Immature natural killer cell (primary cell): ENCODE data around the gene ADAMTSL2. TPM values are rescaled to one million over a fixed set of nuclear protein-coding genes. Genes with fewer than 3 reads are reported as not detected.
A peak's percentile ranks its signal among the peaks of the same experiment; 100 is the strongest.

ENCODE experiments used
- DNase-seq, 3 donors: peaks; one replicate each; pipeline ENCODE4 v3.0.0; 2022; ENCODE audit warnings: mixed read lengths in 1 of 3
- H3K27ac Mint-ChIP-seq, 6 donors: one replicate each; pipeline ENCODE4 v1.8.0; 2020; ENCODE audit warnings: mixed read lengths in 6 of 6, mild to moderate bottlenecking in 5 of 6, inconsistent platforms in 4 of 6, moderate library complexity in 3 of 6
- H3K27me3 Mint-ChIP-seq, 3 donors: one replicate each; pipeline ENCODE4 v1.8.0; 2020 to 2021; ENCODE audit warnings: low read depth in 3 of 3, mild to moderate bottlenecking in 3 of 3, mixed read lengths in 3 of 3, moderate library complexity in 3 of 3, inconsistent platforms in 1 of 3
- H3K36me3 Mint-ChIP-seq, 3 donors: one replicate each; pipeline ENCODE4 v1.8.0; 2020; ENCODE audit warnings: mixed read lengths in 3 of 3, inconsistent platforms in 2 of 3, mild to moderate bottlenecking in 2 of 3
- H3K4me1 Mint-ChIP-seq, 2 donors: one replicate each; pipeline ENCODE4 v1.8.0; 2020; ENCODE audit warnings: inconsistent platforms in 2 of 2, mild to moderate bottlenecking in 2 of 2, mixed read lengths in 2 of 2, moderate library complexity in 1 of 2
- H3K4me3 Mint-ChIP-seq, 5 donors: one replicate each; pipeline ENCODE4 v1.8.0; 2020; ENCODE audit warnings: mild to moderate bottlenecking in 5 of 5, mixed read lengths in 5 of 5, inconsistent platforms in 3 of 5, moderate library complexity in 3 of 5
- H3K9me3 Mint-ChIP-seq, 6 donors: one replicate each; pipeline ENCODE4 v1.8.0; 2020; ENCODE audit warnings: mild to moderate bottlenecking in 6 of 6, mixed read lengths in 6 of 6, inconsistent platforms in 4 of 6, moderate library complexity in 3 of 6
- polyA plus RNA-seq, 3 donors: library from polyadenylated mRNA; unstranded; fragments of 300-500 nt; fragmentation: Illumina TruSeq; gene quantifications; one replicate each; pipeline ENCODE4 v1.2.3, GENCODE V29; 2021

ADAMTSL2 gene
- polyA plus RNA-seq, 3 donors from 2014 or later: not detected

DNA sequence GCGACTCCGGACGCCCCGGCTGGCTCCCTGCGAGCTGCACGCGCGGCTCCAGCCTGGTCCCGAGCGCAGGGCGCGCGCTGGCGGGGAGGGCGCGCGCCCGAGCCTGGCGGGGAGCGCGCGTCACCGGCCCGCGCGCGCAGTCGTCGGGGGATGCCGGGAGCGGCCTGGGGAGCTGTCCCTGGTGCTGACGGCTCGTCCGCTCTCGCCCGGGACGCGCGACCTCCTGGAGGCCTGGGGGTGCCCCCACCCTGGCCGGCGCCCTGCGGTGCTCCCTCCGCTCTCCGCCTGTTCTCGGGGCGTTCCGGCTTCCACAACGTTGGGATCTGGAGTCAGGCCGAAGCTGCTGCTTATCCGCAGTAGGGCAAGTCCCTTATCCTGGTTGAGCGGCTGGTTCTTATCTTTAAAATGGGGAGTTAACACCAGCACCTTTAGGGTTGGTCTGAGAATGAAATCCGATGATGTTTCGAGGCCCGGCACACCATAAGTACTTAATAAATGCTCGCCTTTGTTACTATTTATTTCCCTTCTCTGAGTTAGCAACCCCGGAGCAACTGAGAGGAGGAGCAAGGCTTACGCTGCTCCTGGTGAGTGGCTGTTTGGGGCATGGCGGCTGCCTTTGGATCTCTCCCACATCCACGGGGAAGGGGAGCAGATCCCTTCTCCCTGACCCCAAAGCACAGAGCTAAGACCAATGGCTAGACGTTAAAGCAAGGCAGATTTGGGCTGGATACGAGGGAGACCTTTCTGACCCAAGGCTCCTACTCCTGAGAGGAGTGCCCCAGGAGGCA, 75.0 kb downstream of the ADAMTSL2 start, which contains the start of gene FAM163B:
FAM163B (minus strand) TSS at position 79 of the 788 bp plus-strand sequence. CDS start 29,166 bp downstream, outside the sequence.
- H3K4me1 Mint-ChIP-seq: peaks cover 0 to 2% of the 10 kb centered on the region in 2 donors
- DNase-seq: peak in 2 of 3 donors; percentile 13 to 34
- no peaks in the 10 kb centered on the region for H3K9me3 Mint-ChIP-seq
- no peaks in the 10 kb centered on the region for H3K36me3 Mint-ChIP-seq
- H3K27ac Mint-ChIP-seq: no peak within 1 kb of the TSS
- H3K27me3 Mint-ChIP-seq: peaks cover 7 to 24% (median 12%) of the 10 kb centered on the region in 3 donors
- H3K4me3 Mint-ChIP-seq: peak within 1 kb of the TSS in 2 of 5 donors; percentile 7 to 30

DNA sequence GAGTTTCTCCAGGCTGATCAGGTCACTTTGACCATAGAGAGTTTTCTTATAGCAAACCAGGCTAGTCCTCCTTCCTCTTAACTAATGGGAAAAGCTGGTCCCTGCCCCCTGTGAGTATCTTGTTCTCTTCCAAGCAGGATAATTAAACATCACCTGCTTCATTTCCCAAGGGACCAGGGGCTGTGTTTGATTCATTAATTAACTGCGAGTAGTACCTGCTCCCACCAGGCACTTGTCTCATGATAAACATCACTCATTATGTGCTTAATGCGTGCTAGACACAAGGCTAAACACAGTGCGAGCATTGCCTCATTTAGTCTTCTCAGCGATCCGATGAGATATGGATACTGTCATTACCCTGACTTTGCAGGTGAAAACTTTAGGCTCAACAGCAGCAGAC, 76.3 kb downstream of the ADAMTSL2 start:
- DNase-seq: no peak
- Mint-ChIP-seq H3K4me3 (no peak overlapping the region), H3K27me3 (peaks cover 7 to 24% (median 15%) of the 10 kb centered on the region in 3 donors), H3K4me1 (peaks cover 0 to 2% of the 10 kb centered on the region in 2 donors), H3K27ac (no peak overlapping the region), H3K36me3 (no peaks in the 10 kb centered on the region), H3K9me3 (no peaks in the 10 kb centered on the region)

DNA sequence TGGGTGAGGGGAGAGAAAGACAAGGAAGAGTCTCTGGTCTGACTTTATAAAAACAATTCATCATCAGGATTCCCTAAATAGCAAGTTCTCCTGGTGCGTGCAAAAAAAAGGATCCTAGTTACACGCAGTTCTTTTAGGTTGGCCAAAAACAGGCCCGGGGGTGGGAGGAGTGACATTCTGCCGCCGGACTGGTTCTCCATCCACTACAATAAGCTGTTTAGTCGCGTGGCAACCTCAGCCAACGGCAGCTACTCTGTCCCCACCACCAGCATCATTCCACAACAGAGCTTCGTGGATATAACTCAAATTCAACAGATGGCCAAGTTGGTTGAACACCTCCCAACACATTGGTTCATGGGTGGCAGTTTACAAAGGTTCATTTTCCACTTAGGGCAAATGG, 77.5 kb downstream of the ADAMTSL2 start:
- DNase-seq: no peak
- H3K27me3 Mint-ChIP-seq: peaks cover 7 to 25% (median 17%) of the 10 kb centered on the region in 3 donors
- no peaks in the 10 kb centered on the region for H3K36me3 Mint-ChIP-seq
- peaks cover 0 to 2% of the 10 kb centered on the region in 2 donors for H3K4me1 Mint-ChIP-seq
- H3K9me3 Mint-ChIP-seq: no peaks in the 10 kb centered on the region
- H3K27ac Mint-ChIP-seq: no peak overlapping the region
- no peak overlapping the region for H3K4me3 Mint-ChIP-seq

DNA sequence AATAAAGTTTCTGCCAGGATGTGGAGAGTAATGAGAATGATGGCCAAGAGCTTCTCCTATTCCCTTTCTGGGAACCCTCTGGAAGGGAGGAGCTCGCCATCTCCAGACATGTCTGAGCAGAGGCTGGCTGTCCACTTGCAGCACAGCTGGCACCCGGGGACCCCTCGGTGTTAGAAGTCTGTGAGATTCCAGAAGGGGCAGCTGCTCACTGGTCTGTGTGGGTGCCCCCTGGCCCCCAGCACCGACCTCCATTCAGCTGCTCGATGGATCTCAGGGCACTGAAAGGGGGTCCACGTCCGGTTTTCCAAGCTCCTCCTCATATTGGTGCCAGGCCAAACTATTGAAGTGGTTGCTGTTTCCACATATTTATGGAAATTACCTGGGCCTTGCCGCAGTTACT, 78.3 kb downstream of the ADAMTSL2 start:
- Mint-ChIP-seq H3K27ac (no peak overlapping the region), H3K36me3 (no peaks in the 10 kb centered on the region), H3K4me1 (peaks cover 0 to 2% of the 10 kb centered on the region in 2 donors), H3K9me3 (no peaks in the 10 kb centered on the region), H3K27me3 (peaks cover 7 to 29% (median 17%) of the 10 kb centered on the region in 3 donors), H3K4me3 (no peak overlapping the region)
- DNase-seq: no peak

DNA sequence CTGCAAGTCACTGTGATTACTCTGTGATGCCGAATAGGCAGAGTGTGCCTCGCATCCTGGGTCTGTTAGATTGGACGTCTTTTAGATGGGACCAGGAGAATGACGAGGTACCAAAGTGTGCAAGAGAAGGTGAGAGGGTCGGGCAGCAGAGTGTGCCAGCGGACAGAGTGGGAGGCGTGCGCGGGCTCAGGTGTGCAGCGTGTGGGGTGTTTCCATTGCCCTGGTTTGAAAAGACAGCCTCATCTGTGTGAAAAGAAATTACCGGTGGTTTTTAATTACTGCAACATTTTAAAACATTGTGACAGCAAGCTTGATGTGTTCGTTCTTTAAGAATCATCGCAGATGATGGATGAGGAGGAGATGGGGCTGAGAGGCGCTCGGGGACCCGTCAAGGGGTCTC, 78.9 kb downstream of the ADAMTSL2 start:
- H3K4me1 Mint-ChIP-seq: peaks cover 6 to 7% of the 10 kb centered on the region in 2 donors
- H3K4me3 Mint-ChIP-seq: no peak overlapping the region
- H3K27me3 Mint-ChIP-seq: peaks cover 5 to 27% (median 14%) of the 10 kb centered on the region in 3 donors
- no peaks in the 10 kb centered on the region for H3K9me3 Mint-ChIP-seq
- H3K36me3 Mint-ChIP-seq: no peaks in the 10 kb centered on the region
- H3K27ac Mint-ChIP-seq: no peak overlapping the region
- DNase-seq: no peak

DNA sequence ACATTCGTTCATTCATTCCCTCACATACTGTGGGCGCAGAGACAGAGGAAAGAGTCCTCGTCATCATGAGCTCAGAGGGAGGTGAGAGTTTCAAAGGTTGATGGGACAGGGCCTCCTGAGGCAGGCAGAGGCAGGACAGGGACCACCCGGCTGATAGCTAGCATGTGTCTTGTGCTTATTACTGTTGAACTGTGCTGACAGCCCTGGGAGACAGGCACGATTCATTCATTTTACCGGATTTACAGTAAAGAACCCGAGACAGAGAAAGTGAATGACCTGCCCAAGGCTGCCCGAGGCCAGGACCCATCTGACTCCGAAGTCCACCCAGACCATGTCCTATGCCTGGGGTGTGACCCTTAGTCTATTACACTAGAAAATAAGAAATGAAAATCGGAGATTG, 79.6 kb downstream of the ADAMTSL2 start:
- no peak for DNase-seq
- Mint-ChIP-seq H3K4me1 (peaks cover 12 to 13% of the 10 kb centered on the region in 2 donors), H3K36me3 (no peaks in the 10 kb centered on the region), H3K4me3 (no peak overlapping the region), H3K27me3 (peaks cover 3 to 28% (median 14%) of the 10 kb centered on the region in 3 donors), H3K9me3 (no peaks in the 10 kb centered on the region), H3K27ac (no peak overlapping the region)

DNA sequence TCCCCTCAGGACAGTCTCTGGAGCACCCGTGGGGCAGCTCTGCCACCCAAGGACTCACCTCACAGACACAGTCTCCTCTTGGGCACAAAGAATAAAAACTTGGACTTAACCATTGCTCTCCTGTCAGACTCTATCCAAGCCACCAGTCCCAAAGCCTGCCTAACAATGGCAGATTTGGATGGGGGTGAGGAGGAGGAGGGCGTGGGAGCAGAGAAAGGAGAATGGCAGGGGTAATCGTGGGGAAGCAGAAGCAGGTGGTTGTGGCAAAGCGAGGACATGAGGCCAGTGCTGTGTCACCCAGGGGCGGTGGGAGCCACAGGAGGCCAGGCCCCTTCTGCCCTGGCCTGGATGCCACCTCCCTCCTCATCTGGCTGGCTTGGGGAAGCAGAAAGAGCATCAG, 80.2 kb downstream of the ADAMTSL2 start:
- Mint-ChIP-seq H3K9me3 (no peaks in the 10 kb centered on the region), H3K36me3 (no peaks in the 10 kb centered on the region), H3K27me3 (peaks cover 3 to 28% (median 14%) of the 10 kb centered on the region in 3 donors), H3K4me3 (no peak overlapping the region), H3K4me1 (peaks cover 16 to 18% of the 10 kb centered on the region in 2 donors), H3K27ac (no peak overlapping the region)
- no peak for DNase-seq

DNA sequence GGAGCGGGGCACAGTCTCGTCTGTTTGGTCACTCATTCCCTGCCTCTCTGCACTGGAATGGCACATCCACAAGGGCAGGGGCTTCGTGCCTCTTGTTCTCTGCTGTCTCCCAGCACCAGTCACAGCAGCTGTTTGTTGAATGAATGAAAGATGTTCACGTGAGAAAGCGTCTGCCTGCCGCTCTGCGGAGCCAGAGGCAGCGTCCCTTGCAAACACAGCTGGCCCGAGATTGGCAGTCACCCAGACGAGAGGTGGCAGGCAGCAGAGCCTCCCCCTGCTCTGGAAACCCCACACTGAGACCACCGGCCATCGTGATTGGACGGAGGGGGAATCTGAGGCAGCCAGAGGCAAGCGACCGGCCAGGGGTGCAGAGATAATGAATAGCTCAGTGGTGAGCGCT, 80.7 kb downstream of the ADAMTSL2 start:
- peaks cover 5 to 24% (median 13%) of the 10 kb centered on the region in 3 donors for H3K27me3 Mint-ChIP-seq
- H3K4me3 Mint-ChIP-seq: no peak overlapping the region
- H3K9me3 Mint-ChIP-seq: no peaks in the 10 kb centered on the region

DNA sequence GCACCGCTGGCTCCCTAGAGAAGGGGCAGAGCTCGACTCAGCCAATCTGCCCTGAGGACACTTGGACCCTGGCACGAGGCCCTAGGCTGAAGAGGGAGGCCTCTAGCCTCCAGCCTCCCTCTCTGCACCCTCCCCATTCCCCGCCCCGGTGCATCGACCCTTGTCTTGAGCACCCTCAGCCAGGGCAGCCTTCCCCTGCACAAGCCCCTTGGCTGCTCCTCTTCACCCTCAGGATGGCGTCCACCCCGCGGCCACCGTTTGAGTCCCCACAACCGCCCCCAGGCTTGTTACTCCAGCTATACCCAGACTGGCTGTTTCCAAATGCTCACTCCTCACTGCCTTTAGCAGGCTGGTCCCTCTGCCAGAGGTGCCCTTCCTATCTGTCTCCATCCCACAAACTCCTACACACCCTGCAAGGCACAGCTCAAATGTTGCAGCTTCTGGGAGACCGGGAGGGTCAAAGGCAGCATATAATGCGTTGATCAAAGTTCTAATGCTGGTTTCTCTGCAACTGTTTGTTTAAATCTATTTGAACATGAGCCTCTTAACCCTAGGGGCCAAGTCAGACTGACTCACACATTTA, 81.2 kb downstream of the ADAMTSL2 start:
- Mint-ChIP-seq H3K36me3 (no peaks in the 10 kb centered on the region), H3K27ac (no peak overlapping the region), H3K4me3 (no peak overlapping the region), H3K9me3 (no peaks in the 10 kb centered on the region), H3K27me3 (peaks cover 3 to 19% (median 8%) of the 10 kb centered on the region in 3 donors), H3K4me1 (peaks cover 24 to 28% of the 10 kb centered on the region in 2 donors)
- no peak for DNase-seq

More for the DNA sequence above, 80.7 kb downstream of the ADAMTSL2 start:
- DNase-seq: no peak
- H3K27ac Mint-ChIP-seq: no peak overlapping the region
- H3K4me1 Mint-ChIP-seq: peaks cover 21 to 23% of the 10 kb centered on the region in 2 donors
- H3K36me3 Mint-ChIP-seq: no peaks in the 10 kb centered on the region

DNA sequence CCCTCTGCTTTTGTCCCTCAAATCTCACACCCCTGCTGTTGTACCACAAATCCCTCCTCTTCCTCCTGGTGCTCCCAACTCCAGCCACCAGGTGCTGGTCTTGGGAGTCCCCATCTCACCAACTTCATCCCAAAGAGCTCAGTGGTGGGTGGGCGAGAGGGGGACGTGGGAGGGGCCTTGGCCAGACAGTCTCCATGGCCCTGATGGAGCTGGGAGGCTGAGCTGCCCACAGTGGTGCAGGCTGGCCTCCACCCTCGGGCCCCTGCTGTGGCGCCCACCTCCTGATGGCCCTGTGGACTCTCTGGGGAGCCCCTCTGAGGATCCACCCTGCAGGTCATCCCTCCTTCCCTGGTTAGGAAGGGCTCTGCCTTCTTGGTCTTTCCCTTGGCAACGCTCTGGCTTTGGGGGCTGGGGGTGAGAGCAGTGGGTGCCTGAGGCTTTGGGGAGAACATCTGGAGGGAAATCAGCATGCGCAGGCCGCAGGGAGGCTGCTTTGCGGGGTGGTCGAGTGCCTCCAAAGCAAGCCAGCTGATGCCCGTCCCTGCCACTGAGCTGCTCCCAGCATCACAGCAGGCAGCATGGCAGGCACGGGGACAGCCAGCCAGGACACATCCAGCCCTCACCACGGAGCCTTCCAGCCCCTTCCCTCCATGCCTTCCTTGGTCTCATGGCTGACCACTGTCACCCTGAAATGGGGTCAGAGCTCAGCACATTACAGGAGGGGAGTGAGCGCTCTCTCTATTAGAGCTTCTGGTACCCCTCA, 82.3 kb downstream of the ADAMTSL2 start:
- no peak for DNase-seq
- Mint-ChIP-seq H3K27me3 (peaks cover 3 to 16% (median 8%) of the 10 kb centered on the region in 3 donors), H3K9me3 (no peaks in the 10 kb centered on the region), H3K4me1 (peaks cover 32 to 36% of the 10 kb centered on the region in 2 donors), H3K27ac (no peak overlapping the region), H3K4me3 (no peak overlapping the region), H3K36me3 (no peaks in the 10 kb centered on the region)

DNA sequence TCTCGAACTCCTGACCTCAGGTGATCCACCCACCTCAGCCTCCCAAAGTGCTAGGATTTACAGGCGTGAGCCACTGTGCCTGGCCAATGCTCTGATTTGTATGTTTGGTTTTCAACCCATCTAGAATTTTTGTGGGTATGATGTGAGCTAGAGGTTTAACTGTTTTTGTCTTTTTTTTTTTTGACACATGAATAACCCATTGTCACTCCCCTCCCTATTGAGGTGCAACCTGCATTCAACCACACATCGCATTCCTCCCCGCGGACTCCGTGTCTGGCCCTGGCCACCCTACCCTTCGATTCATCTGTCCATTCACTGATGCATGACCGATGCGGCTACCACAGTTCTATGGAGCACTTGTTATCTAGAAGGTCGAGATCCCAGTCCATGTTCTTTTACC, 84.2 kb downstream of the ADAMTSL2 start:
- peaks cover 36 to 43% of the 10 kb centered on the region in 2 donors for H3K4me1 Mint-ChIP-seq
- H3K27ac Mint-ChIP-seq: peak overlapping the region in 1 of 6 donors; percentile 14
- H3K4me3 Mint-ChIP-seq: peak overlapping the region in 2 of 5 donors; percentile 12 to 22
- no peaks in the 10 kb centered on the region for H3K36me3 Mint-ChIP-seq
- H3K27me3 Mint-ChIP-seq: peaks cover 6 to 17% (median 7%) of the 10 kb centered on the region in 3 donors
- DNase-seq: no peak
- H3K9me3 Mint-ChIP-seq: peaks cover 0 to 3% (median 0%) of the 10 kb centered on the region in 6 donors

DNA sequence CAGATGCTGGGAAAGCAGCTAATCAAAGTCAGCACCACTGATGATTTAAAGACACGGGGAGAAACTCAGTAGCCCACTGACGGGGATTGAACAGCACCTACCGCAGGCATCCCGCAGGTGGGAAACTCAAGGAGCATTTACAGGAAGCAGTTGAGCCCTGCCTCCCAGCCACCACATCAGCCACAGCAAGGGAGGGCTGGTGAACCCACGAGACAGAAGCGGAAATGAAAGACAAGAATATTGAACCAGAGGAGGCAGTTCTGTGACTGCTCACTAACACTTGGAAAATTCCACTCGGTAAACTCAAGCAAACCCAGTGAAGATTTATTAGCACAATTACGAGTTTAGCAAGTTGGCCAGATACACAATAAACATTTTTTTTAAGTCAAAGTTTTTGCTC, 85.3 kb downstream of the ADAMTSL2 start:
- H3K27me3 Mint-ChIP-seq: peaks cover 5 to 14% (median 11%) of the 10 kb centered on the region in 3 donors
- peak overlapping the region in 4 of 6 donors; percentile 2 to 55 (median 34) for H3K27ac Mint-ChIP-seq

DNA sequence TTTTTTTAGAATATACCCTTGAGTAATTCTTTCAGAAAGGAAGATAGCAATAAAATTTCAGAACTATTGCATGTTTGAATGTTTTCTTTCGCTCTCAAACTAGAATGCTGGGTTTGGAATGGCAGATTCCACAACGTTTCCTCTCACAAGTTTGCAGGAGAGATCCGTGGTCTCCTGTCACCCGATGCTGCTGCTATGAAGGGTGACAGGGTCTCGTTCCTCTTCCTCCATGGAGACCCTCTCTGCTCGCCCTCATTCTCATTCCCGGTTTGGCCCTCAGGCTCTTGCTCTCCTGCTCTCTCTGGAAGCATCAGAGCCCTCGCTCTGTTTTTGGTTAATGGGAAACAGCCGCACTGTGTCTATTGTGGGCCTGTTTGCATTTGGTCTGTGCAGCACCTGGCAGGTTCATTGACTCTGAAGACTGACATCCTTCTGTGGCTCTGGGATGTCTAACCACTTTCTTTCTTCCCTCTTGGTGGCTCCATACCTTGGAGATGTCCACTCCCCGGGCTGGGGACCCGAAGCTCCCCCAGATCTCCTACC, 87.3 kb downstream of the ADAMTSL2 start:
- Mint-ChIP-seq H3K9me3 (peaks cover 7 to 16% (median 9%) of the 10 kb centered on the region in 6 donors), H3K27ac (peak overlapping the region in 2 of 6 donors; percentile 28 to 64), H3K27me3 (peaks cover 0 to 14% (median 12%) of the 10 kb centered on the region in 3 donors), H3K4me1 (peaks cover 36 to 43% of the 10 kb centered on the region in 2 donors), H3K4me3 (peak overlapping the region in 1 of 5 donors; percentile 7), H3K36me3 (peaks cover 0 to 8% (median 6%) of the 10 kb centered on the region in 3 donors)
- no peak for DNase-seq

More for the DNA sequence above, 85.3 kb downstream of the ADAMTSL2 start:
- peaks cover 36 to 43% of the 10 kb centered on the region in 2 donors for H3K4me1 Mint-ChIP-seq
- peak; percentile 26 to 44 (median 32) for DNase-seq
- H3K4me3 Mint-ChIP-seq: peak overlapping the region; percentile 55 to 72 (median 58)
- H3K9me3 Mint-ChIP-seq: peaks cover 0 to 5% (median 1%) of the 10 kb centered on the region in 6 donors
- H3K36me3 Mint-ChIP-seq: peaks cover 0 to 4% (median 0%) of the 10 kb centered on the region in 3 donors
